T-cell (primary cell): Measurements from ENCODE around the gene TPPP3. TPM values are rescaled to one million over a fixed set of nuclear protein-coding genes. Genes with fewer than 3 reads are reported as not detected.

Experiments used
- ATAC-seq, 4 experiments: fragments of 200-7000 bp in 3 of 4; fragments of 150-1000 bp in 1 of 4; cut with Tn5 transposase; replicated peaks in 1 of 4; 1 replicate in 3 of 4; 2 replicates in 1 of 4; pipeline ENCODE4 v1.10.0; 2021; ENCODE audit warnings: moderate library complexity in 3 of 4, mild to moderate bottlenecking in 2 of 4, moderate number of reproducible peaks in 1 of 4
- CTCF ChIA-PET, 2 donors: fragments of 300-600 bp; sonication (Branson Sonifier 250); formaldehyde crosslinking; loops; one replicate each; lab custom pipeline; 2022; ENCODE audit warnings: antibody characterized with exemption in 2 of 2; lab: Charles Lee
- POLR2A ChIA-PET, 2 donors: fragments of 300-600 bp; sonication (Branson Sonifier 250); formaldehyde crosslinking; loops; one replicate each; lab custom pipeline; 2022; ENCODE audit warnings: antibody characterized with exemption in 2 of 2; lab: Charles Lee
- DNase-seq, 35 experiments: peaks; one replicate each; pipeline versions ENCODE4 v3.0.0 to v3.0.0-alpha.2; 2013 to 2023
- H3K27ac ChIP-seq: one replicate; pipeline ENCODE4 v1.5.1; 2013; ENCODE audit warnings: low read length
- H3K27me3 ChIP-seq, 2 experiments: replicated peaks in 1 of 2; 1 replicate in 1 of 2; 2 replicates in 1 of 2; pipeline versions ENCODE4 v1.6.1 to v1.7.0; 2013; ENCODE audit warnings: low read length in 1 of 2, mixed read lengths in 1 of 2; ENCODE audit not compliant: control insufficient read depth in 2 of 2, insufficient read depth in 2 of 2; ENCODE audit errors: extremely low read depth in 1 of 2
- H3K36me3 ChIP-seq, 2 donors: 1 replicate in 1 of 2; 2 replicates in 1 of 2; pipeline versions ENCODE4 v1.6.1 to v1.7.0; 2013; ENCODE audit warnings: low read length in 1 of 2; ENCODE audit not compliant: control insufficient read depth in 2 of 2, insufficient read depth in 1 of 2; ENCODE audit errors: extremely low read depth in 1 of 2
- H3K4me1 ChIP-seq, 2 experiments: 1 replicate in 1 of 2; 2 replicates in 1 of 2; pipeline versions ENCODE4 v1.6.1 to v1.7.0; 2013; ENCODE audit warnings: low read length in 2 of 2, mixed read lengths in 1 of 2; ENCODE audit not compliant: insufficient read depth in 2 of 2, control insufficient read depth in 1 of 2; ENCODE audit errors: extremely low read depth in 1 of 2
- H3K4me3 ChIP-seq, 2 donors: 1 replicate in 1 of 2; 2 replicates in 1 of 2; pipeline versions ENCODE4 v1.5.1 to v1.7.0; 2013; ENCODE audit warnings: mild to moderate bottlenecking in 2 of 2, low read length in 1 of 2, moderate library complexity in 1 of 2; ENCODE audit not compliant: control insufficient read depth in 1 of 2; ENCODE audit errors: extremely low read depth in 1 of 2
- H3K9me3 ChIP-seq: 2 replicates; pipeline ENCODE4 v1.7.0; 2013
- H3K27ac Mint-ChIP-seq, 2 donors: one replicate each; pipeline ENCODE4 v1.8.0; 2020 to 2021; ENCODE audit warnings: mild to moderate bottlenecking in 2 of 2, mixed read lengths in 2 of 2
- H3K27me3 Mint-ChIP-seq, 2 donors: one replicate each; pipeline ENCODE4 v1.8.0; 2021 to 2022; ENCODE audit warnings: mixed read lengths in 2 of 2
- H3K36me3 Mint-ChIP-seq: one replicate; pipeline ENCODE4 v1.8.0; 2021; ENCODE audit warnings: mixed read lengths
- H3K4me1 Mint-ChIP-seq, 3 donors: one replicate each; pipeline ENCODE4 v1.8.0; 2020 to 2022; ENCODE audit warnings: mixed read lengths in 3 of 3, mild to moderate bottlenecking in 1 of 3
- H3K4me3 Mint-ChIP-seq, 3 donors: one replicate each; pipeline ENCODE4 v1.8.0; 2020 to 2022; ENCODE audit warnings: mild to moderate bottlenecking in 3 of 3, mixed read lengths in 3 of 3, moderate library complexity in 3 of 3
- H3K9me3 Mint-ChIP-seq, 3 donors: one replicate each; pipeline ENCODE4 v1.8.0; 2020 to 2022; ENCODE audit warnings: mixed read lengths in 3 of 3
- whole genome bisulfite sequencing: methylation state at CpG from one replicate; pipeline ENCODE4 v1.1.5; 2013; ENCODE audit warnings: missing lambda C conversion rate; ENCODE audit not compliant: insufficient coverage; 5-methylcytosine and 5-hydroxymethylcytosine counted together
- total RNA-seq, 35 experiments: library from RNA in 6 of 35; stranded (reverse) in 6 of 35; fragments of 120-200 nt in 1 of 35; gene quantifications; one replicate each; pipeline versions ENCODE4 v1.2.1 to v1.2.4 and lab custom pipeline; 2013 to 2026

The TPPP3 gene
- total RNA-seq, 5 donors from 2014 or later (not counting 1 experiment from before 2014, with no cell fraction given), result 0.18 to 0.23 TPM; not detected in 3

DNA sequence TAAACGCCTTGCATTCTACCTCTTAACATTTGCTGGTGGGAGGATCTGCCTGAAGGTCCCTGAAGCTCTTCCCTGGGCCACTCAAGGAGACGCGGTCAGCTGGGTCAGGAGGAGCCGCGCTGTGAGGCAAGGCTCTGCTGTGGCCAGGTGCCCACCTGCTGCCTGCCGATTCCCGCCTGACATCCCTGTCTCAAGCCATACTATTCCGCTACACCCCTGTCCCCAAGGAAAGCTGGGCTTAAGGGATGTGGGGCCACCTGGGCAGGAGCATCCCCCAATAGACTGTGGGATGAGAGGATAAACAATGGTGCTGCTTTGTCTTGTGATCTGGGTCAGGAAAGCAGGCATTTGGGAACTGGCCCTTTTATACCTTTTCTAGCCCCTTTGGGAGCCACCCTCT is 5.1 kb downstream of the TPPP3 start:
- Mint-ChIP-seq H3K4me3 (no peak overlapping the region), H3K36me3 (no peaks in the 10 kb centered on the region), H3K9me3 (no peaks in the 10 kb centered on the region), H3K27me3 (peaks cover 5 to 16% of the 10 kb centered on the region in 2 donors), H3K4me1 (no peaks in the 10 kb centered on the region), H3K27ac (no peak overlapping the region)
- H3K27me3 ChIP-seq, result peaks cover 0 to 18% of the 10 kb centered on the region in 2 experiments
- H3K27ac ChIP-seq, result no peak overlapping the region
- ChIA-PET CTCF (interaction anchor here in 1 of 2 donors (0.6 kb wide), 1 partner anchor 11 kb away, joined by 7 read pairs; no protein-coding TSS in a partner anchor), POLR2A (interaction anchor here in 1 of 2 donors (0.6 to 0.7 kb wide), 2 partner anchors 16 to 58 kb away, joined by 3 to 4 read pairs; no protein-coding TSS in a partner anchor)
- no peaks in the 10 kb centered on the region for H3K36me3 ChIP-seq
- H3K4me3 ChIP-seq, result no peak overlapping the region
- no peak for ATAC-seq
- H3K9me3 ChIP-seq, result no peaks in the 10 kb centered on the region
- WGBS, result 100% methylated on average over 2 of the region's 8 CpGs
- no peak for DNase-seq
- H3K4me1 ChIP-seq, result peaks cover 0 to 5% of the 10 kb centered on the region in 2 experiments

GRCh38 chr16:67387479-67388079 is 5.7 kb downstream of the TPPP3 start:
- WGBS, result 89% methylated on average over 5 of the region's 8 CpGs
- Mint-ChIP-seq H3K27me3 (peaks cover 4 to 13% of the 10 kb centered on the region in 2 donors), H3K4me3 (no peak overlapping the region), H3K27ac (no peak overlapping the region), H3K9me3 (no peaks in the 10 kb centered on the region), H3K36me3 (no peaks in the 10 kb centered on the region), H3K4me1 (no peaks in the 10 kb centered on the region)
- H3K27ac ChIP-seq, result no peak overlapping the region
- H3K36me3 ChIP-seq, result no peaks in the 10 kb centered on the region
- ChIA-PET CTCF (no interaction called here), POLR2A (interaction anchor here in 1 of 2 donors (0.7 kb wide), 1 partner anchor 15 kb away, joined by 3 read pairs; no protein-coding TSS in a partner anchor)
- no peak overlapping the region for H3K4me3 ChIP-seq
- H3K9me3 ChIP-seq, result no peaks in the 10 kb centered on the region
- ATAC-seq, result no peak
- H3K27me3 ChIP-seq, result peaks cover 0 to 12% of the 10 kb centered on the region in 2 experiments
- DNase-seq, result no peak
- H3K4me1 ChIP-seq, result no peaks in the 10 kb centered on the region

DNA sequence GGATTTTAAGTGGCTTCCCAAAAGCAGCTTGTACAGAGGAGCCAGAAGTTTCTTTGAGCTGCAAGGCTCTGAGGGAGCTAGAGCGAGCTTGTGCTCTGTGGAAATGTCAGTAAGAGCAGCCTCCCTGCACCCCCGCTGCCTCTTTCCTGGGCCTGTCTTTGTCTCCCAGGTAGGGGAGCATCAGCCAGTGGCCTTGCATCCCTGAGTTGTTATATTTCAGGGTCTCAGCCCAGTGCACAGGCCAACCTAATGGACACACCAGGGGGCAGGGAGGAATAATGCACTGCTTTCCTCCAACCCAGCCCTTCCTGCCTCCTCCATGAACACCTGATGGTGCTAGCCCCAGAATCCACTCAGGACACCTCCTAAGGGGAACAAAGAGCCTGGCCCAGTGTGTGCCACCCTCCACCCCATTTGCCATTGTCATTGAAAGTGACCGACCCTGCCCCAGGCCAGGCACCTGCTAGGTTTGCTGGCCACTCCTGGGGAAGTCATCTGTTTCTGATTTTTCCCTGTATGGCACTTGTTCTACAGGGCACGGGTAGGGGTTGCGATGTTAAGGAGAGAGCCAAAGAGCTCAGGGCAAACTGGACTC is 6.3 kb downstream of the TPPP3 start:
- peaks cover 0 to 6% of the 10 kb centered on the region in 2 experiments for H3K27me3 ChIP-seq
- H3K36me3 Mint-ChIP-seq, result no peaks in the 10 kb centered on the region
- 95% methylated on average over 3 of the region's 5 CpGs for WGBS
- DNase-seq (no peak), ATAC-seq (no peak)
- no peak overlapping the region for H3K4me3 ChIP-seq
- no peak overlapping the region for H3K4me3 Mint-ChIP-seq
- ChIA-PET POLR2A (no interaction called here), CTCF (interaction anchor here in 1 of 2 donors (0.7 kb wide), 1 partner anchor 20 kb away, joined by 3 read pairs; no protein-coding TSS in a partner anchor)
- no peaks in the 10 kb centered on the region for H3K9me3 Mint-ChIP-seq
- no peaks in the 10 kb centered on the region for H3K36me3 ChIP-seq
- peaks cover 0 to 7% of the 10 kb centered on the region in 2 donors for H3K27me3 Mint-ChIP-seq
- H3K9me3 ChIP-seq, result no peaks in the 10 kb centered on the region
- H3K4me1 Mint-ChIP-seq, result no peaks in the 10 kb centered on the region
- H3K4me1 ChIP-seq, result no peaks in the 10 kb centered on the region
- no peak overlapping the region for H3K27ac ChIP-seq
- H3K27ac Mint-ChIP-seq, result no peak overlapping the region

- no peak for DNase-seq
- Histone ChIP-seq H3K9me3 (no peaks in the 10 kb centered on the region), H3K4me3 (no peak overlapping the region), H3K27me3 (no peaks in the 10 kb centered on the region), H3K4me1 (no peaks in the 10 kb centered on the region), H3K27ac (no peak overlapping the region), H3K36me3 (no peaks in the 10 kb centered on the region)
- H3K9me3 Mint-ChIP-seq, result no peaks in the 10 kb centered on the region
- H3K4me3 Mint-ChIP-seq, result no peak overlapping the region
- H3K36me3 Mint-ChIP-seq, result no peaks in the 10 kb centered on the region
- WGBS, result 77% methylated on average over 7 of the region's 8 CpGs
- CTCF ChIA-PET, result no interaction called here
- POLR2A ChIA-PET, result no interaction called here
- no peak overlapping the region for H3K27ac Mint-ChIP-seq
- H3K27me3 Mint-ChIP-seq, result peaks cover 0 to 2% of the 10 kb centered on the region in 2 donors
- H3K4me1 Mint-ChIP-seq, result no peaks in the 10 kb centered on the region
- no peak for ATAC-seq
These were observed 8.4 kb downstream of the TPPP3 start for GRCh38 chr16:67384778-67385510.

GRCh38 chr16:67383284-67383683 is 10.0 kb downstream of the TPPP3 start:
- Histone ChIP-seq H3K27ac (no peak overlapping the region), H3K36me3 (no peaks in the 10 kb centered on the region), H3K4me1 (no peaks in the 10 kb centered on the region), H3K27me3 (no peaks in the 10 kb centered on the region), H3K9me3 (no peaks in the 10 kb centered on the region), H3K4me3 (no peak overlapping the region)
- WGBS, result 93% methylated on average over 2 of the region's 3 CpGs
- H3K27ac Mint-ChIP-seq, result no peak overlapping the region
- no peak overlapping the region for H3K4me3 Mint-ChIP-seq
- H3K4me1 Mint-ChIP-seq, result no peaks in the 10 kb centered on the region
- no peak for DNase-seq
- no peaks in the 10 kb centered on the region for H3K36me3 Mint-ChIP-seq
- ATAC-seq, result no peak
- CTCF ChIA-PET, result interaction anchor here in 1 of 2 donors (0.7 kb wide), 1 partner anchor 33 kb away, joined by 7 read pairs; no protein-coding TSS in a partner anchor
- no peaks in the 10 kb centered on the region for H3K27me3 Mint-ChIP-seq
- POLR2A ChIA-PET, result interaction anchor here in 1 of 2 donors (0.6 kb wide), 1 partner anchor 38 kb away, joined by 4 read pairs; no protein-coding TSS in a partner anchor
- H3K9me3 Mint-ChIP-seq, result no peaks in the 10 kb centered on the region

- Histone ChIP-seq H3K9me3 (no peaks in the 10 kb centered on the region), H3K4me1 (no peaks in the 10 kb centered on the region), H3K4me3 (no peak overlapping the region), H3K27ac (no peak overlapping the region), H3K36me3 (no peaks in the 10 kb centered on the region), H3K27me3 (peaks cover 0 to 7% of the 10 kb centered on the region in 2 experiments)
- no peaks in the 10 kb centered on the region for H3K36me3 Mint-ChIP-seq
- ChIA-PET POLR2A (no interaction called here), CTCF (interaction anchor here in 1 of 2 donors (0.5 kb wide), 1 partner anchor 57 kb away, joined by 3 read pairs; no protein-coding TSS in a partner anchor)
- WGBS, result no CpG with 5 or more reads among the region's 1 CpG
- H3K9me3 Mint-ChIP-seq, result no peaks in the 10 kb centered on the region
- peaks cover 4 to 10% of the 10 kb centered on the region in 2 donors for H3K27me3 Mint-ChIP-seq
- DNase-seq, result no peak
- ATAC-seq, result no peak
- no peak overlapping the region for H3K27ac Mint-ChIP-seq
- no peak overlapping the region for H3K4me3 Mint-ChIP-seq
- no peaks in the 10 kb centered on the region for H3K4me1 Mint-ChIP-seq
These were observed 14.7 kb downstream of the TPPP3 start for GRCh38 chr16:67378642-67379041.
